Endometrial microvascular endothelial cells (primary cell): Measurements from ENCODE around the gene UBXN2A. TPM values are rescaled to one million over a fixed set of nuclear protein-coding genes. Genes with fewer than 3 reads are reported as not detected.

Experiments used
- total RNA-seq: library from RNA; depleted of rRNA; stranded (reverse); fragments of >200 nt; gene quantifications from one replicate; pipeline ENCODE4 v1.2.3, GENCODE V29; 2015; ENCODE audit errors: inconsistent ontology term

UBXN2A gene
- total RNA-seq, 1 donor from 2014 or later = 12.0 TPM

Other genes starting within 250 kb of the UBXN2A start
- 5.0 TPM for gene ATAD2B, start 13.3 kb upstream of the UBXN2A start, total RNA-seq
- gene MFSD2B, start 69.6 kb downstream of the UBXN2A start, total RNA-seq = 1.5 TPM
- 19.2 TPM for gene WDCP, start 106.9 kb downstream of the UBXN2A start, total RNA-seq
- 12.3 TPM for gene FKBP1B, start 109.3 kb downstream of the UBXN2A start, total RNA-seq
- 145 TPM for gene SF3B6, start 135.9 kb downstream of the UBXN2A start, total RNA-seq
- 120 TPM for gene TP53I3, start 144.4 kb downstream of the UBXN2A start, total RNA-seq
- gene PFN4, start 182.9 kb downstream of the UBXN2A start, total RNA-seq = 1.5 TPM
- 10.8 TPM for gene FAM228B, start 183.0 kb downstream of the UBXN2A start, total RNA-seq
- not detected for gene FAM228A, start 234.6 kb downstream of the UBXN2A start, total RNA-seq